ENCODE data around the gene DAP. TPM values are rescaled to one million over a fixed set of nuclear protein-coding genes. Genes with fewer than 3 reads are reported as not detected.
A peak's percentile ranks its signal among the peaks of the same experiment; 100 is the strongest.

Gene DAP
- total RNA-seq, 3 donors from 2014 or later: 60.8 to 63.8 (median 61.9) TPM

GRCh38 chr5:10681731-10682679, 79.0 kb downstream of the DAP start:
- no peak for DNase-seq (ENCODE audit: low spot score in 2 of 2)
- Histone ChIP-seq H3K36me3 (no peaks in the 10 kb centered on the region), H3K4me3 (no peak overlapping the region), H3K27ac (no peak overlapping the region), H3K27me3 (no peaks in the 10 kb centered on the region), H3K4me1 (no peaks in the 10 kb centered on the region), H3K9me3 (no peaks in the 10 kb centered on the region)
- TF ChIP-seq POLR2AphosphoS5 (IDR thresholded peaks at IDR 0.05): no peak
- no peak for TF ChIP-seq POLR2A (IDR thresholded peaks at IDR 0.05)
- intact Hi-C loops (cut with DNase I; ENCODE audit: low total_unique reads): no loop called here

- H3K27ac ChIP-seq: no peak overlapping the region
- no peaks in the 10 kb centered on the region for H3K27me3 ChIP-seq
- intact Hi-C loops (cut with DNase I; ENCODE audit: low total_unique reads): no loop called here
- no peaks in the 10 kb centered on the region for H3K4me1 ChIP-seq
- TF ChIP-seq CTCF (IDR thresholded peaks at IDR 0.05) (no peak), POLR2AphosphoS5 (IDR thresholded peaks at IDR 0.05) (no peak), POLR2A (IDR thresholded peaks at IDR 0.05) (no peak)
- H3K36me3 ChIP-seq: no peaks in the 10 kb centered on the region
- DNase-seq (ENCODE audit: low spot score in 2 of 2): no peak
- H3K4me3 ChIP-seq: no peak overlapping the region
- no peaks in the 10 kb centered on the region for H3K9me3 ChIP-seq
These were observed 80.1 kb downstream of the DAP start for GRCh38 chr5:10680876-10681481.

GRCh38 chr5:10679336-10679988, 81.6 kb downstream of the DAP start:
- DNase-seq (ENCODE audit: low spot score in 2 of 2): no peak

GRCh38 chr5:10678244-10678643, 82.8 kb downstream of the DAP start:
- intact Hi-C loops (cut with DNase I; ENCODE audit: low total_unique reads): no loop called here
- Histone ChIP-seq H3K27me3 (no peaks in the 10 kb centered on the region), H3K4me3 (no peak overlapping the region), H3K9me3 (no peaks in the 10 kb centered on the region), H3K4me1 (no peaks in the 10 kb centered on the region), H3K27ac (peak overlapping the region in 1 of 2 donors; percentile 52), H3K36me3 (no peaks in the 10 kb centered on the region)
- TF ChIP-seq POLR2AphosphoS5 (IDR thresholded peaks at IDR 0.05) (no peak), CTCF (IDR thresholded peaks at IDR 0.05) (no peak), POLR2A (IDR thresholded peaks at IDR 0.05) (no peak)
- peak in 1 of 2 donors; percentile 80 for DNase-seq (ENCODE audit: low spot score in 2 of 2)

More at GRCh38 chr5:10679336-10679988, 81.6 kb downstream of the DAP start:
- Histone ChIP-seq H3K27me3 (no peaks in the 10 kb centered on the region), H3K27ac (no peak overlapping the region), H3K36me3 (no peaks in the 10 kb centered on the region), H3K9me3 (no peaks in the 10 kb centered on the region), H3K4me1 (no peaks in the 10 kb centered on the region), H3K4me3 (no peak overlapping the region)
- TF ChIP-seq POLR2AphosphoS5 (IDR thresholded peaks at IDR 0.05): no peak
- no peak for TF ChIP-seq CTCF (IDR thresholded peaks at IDR 0.05)
- TF ChIP-seq POLR2A (IDR thresholded peaks at IDR 0.05): no peak
- intact Hi-C loops (cut with DNase I; ENCODE audit: low total_unique reads): no loop called here

- TF ChIP-seq POLR2A (IDR thresholded peaks at IDR 0.05) (no peak), POLR2AphosphoS5 (IDR thresholded peaks at IDR 0.05) (no peak), CTCF (IDR thresholded peaks at IDR 0.05) (no peak)
- Histone ChIP-seq H3K9me3 (no peaks in the 10 kb centered on the region), H3K4me3 (no peak overlapping the region), H3K36me3 (no peaks in the 10 kb centered on the region), H3K4me1 (no peaks in the 10 kb centered on the region), H3K27ac (no peak overlapping the region), H3K27me3 (no peaks in the 10 kb centered on the region)
- intact Hi-C loops (cut with DNase I; ENCODE audit: low total_unique reads): no loop called here
- no peak for DNase-seq (ENCODE audit: low spot score in 2 of 2)
These were observed 83.5 kb downstream of the DAP start for GRCh38 chr5:10677533-10677932.
